ENCODE data around the gene PIK3C3. TPM values are rescaled to one million over a fixed set of nuclear protein-coding genes. Genes with fewer than 3 reads are reported as not detected.

The PIK3C3 gene
- total RNA-seq, 2 experiments from 2014 or later: 8.3 to 22.3 TPM

GRCh38 chr18:41928581-41928980, 26.5 kb upstream of the PIK3C3 start:
- Histone ChIP-seq H2AFZ (ENCODE audit: low read length) (no peak overlapping the region), H3K9me2 (ENCODE audit: insufficient read depth, low read length) (no peaks in the 10 kb centered on the region), H3K79me2 (ENCODE audit: insufficient read depth, low read depth, low read length) (no peaks in the 10 kb centered on the region), H3K4me2 (ENCODE audit: low read length) (no peak overlapping the region), H3K27ac (ENCODE audit: low read depth, low read length, poor library complexity, severe bottlenecking) (no peak overlapping the region), H3K4me3 (ENCODE audit: low read depth, low read length, poor library complexity, severe bottlenecking) (no peak overlapping the region), H3K9me3 (ENCODE audit: low read length) (no peaks in the 10 kb centered on the region), H3K4me1 (ENCODE audit: insufficient read depth, low read length, poor library complexity, severe bottlenecking) (no peaks in the 10 kb centered on the region), H3K36me3 (ENCODE audit: insufficient read depth, low read length) (no peaks in the 10 kb centered on the region), H4K20me1 (ENCODE audit: insufficient read depth, low read length) (no peaks in the 10 kb centered on the region)
- intact Hi-C loops (cut with micrococcal nuclease; ENCODE audit: unreplicated experiment): no loop called here
- no peak for DNase-seq (ENCODE audit: low spot score)
- POLR2A ChIA-PET: no interaction called here
- CTCF ChIA-PET (ENCODE audit: unreplicated experiment): no interaction called here
- BruUV-seq (replicated peaks): no TSS peak
- TF ChIP-seq EZH2phosphoT487 (IDR thresholded peaks at IDR 0.05; ENCODE audit: borderline replicate concordance, low read depth, low read length) (no peak), CTCF (conservative IDR thresholded peaks at IDR 0.05; ENCODE audit: low read length) (no peak)

GRCh38 chr18:41932899-41933298, 22.1 kb upstream of the PIK3C3 start:
- no peak overlapping the region for H3K4me2 ChIP-seq (ENCODE audit: low read length)
- no peaks in the 10 kb centered on the region for H3K9me3 ChIP-seq (ENCODE audit: low read length)
- POLR2A ChIA-PET: interaction anchor here (0.7 kb wide), 2 partner anchors 29 to 617 kb away, joined by 3 to 4 read pairs; no protein-coding TSS in a partner anchor
- H3K79me2 ChIP-seq (ENCODE audit: insufficient read depth, low read depth, low read length): no peaks in the 10 kb centered on the region
- H4K20me1 ChIP-seq (ENCODE audit: insufficient read depth, low read length): no peaks in the 10 kb centered on the region
- no peaks in the 10 kb centered on the region for H3K4me1 ChIP-seq (ENCODE audit: insufficient read depth, low read length, poor library complexity, severe bottlenecking)
- no peak for TF ChIP-seq CTCF (conservative IDR thresholded peaks at IDR 0.05; ENCODE audit: low read length)
- TF ChIP-seq EZH2phosphoT487 (IDR thresholded peaks at IDR 0.05; ENCODE audit: borderline replicate concordance, low read depth, low read length): no peak
- CTCF ChIA-PET (ENCODE audit: unreplicated experiment): interaction anchor here (0.6 kb wide), 1 partner anchor 55 kb away, joined by 3 read pairs; no protein-coding TSS in a partner anchor
- no peak overlapping the region for H3K27ac ChIP-seq (ENCODE audit: low read depth, low read length, poor library complexity, severe bottlenecking)
- intact Hi-C loops (cut with micrococcal nuclease; ENCODE audit: unreplicated experiment): no loop called here
- H3K36me3 ChIP-seq (ENCODE audit: insufficient read depth, low read length): no peaks in the 10 kb centered on the region
- no peak overlapping the region for H2AFZ ChIP-seq (ENCODE audit: low read length)
- no peak overlapping the region for H3K4me3 ChIP-seq (ENCODE audit: low read depth, low read length, poor library complexity, severe bottlenecking)
- DNase-seq (ENCODE audit: low spot score): no peak
- H3K9me2 ChIP-seq (ENCODE audit: insufficient read depth, low read length): no peaks in the 10 kb centered on the region
- BruUV-seq (replicated peaks): no TSS peak

- Histone ChIP-seq H4K20me1 (ENCODE audit: insufficient read depth, low read length) (no peaks in the 10 kb centered on the region), H3K79me2 (ENCODE audit: insufficient read depth, low read depth, low read length) (no peaks in the 10 kb centered on the region), H3K9me2 (ENCODE audit: insufficient read depth, low read length) (no peaks in the 10 kb centered on the region), H3K4me1 (ENCODE audit: insufficient read depth, low read length, poor library complexity, severe bottlenecking) (no peaks in the 10 kb centered on the region), H2AFZ (ENCODE audit: low read length) (no peak overlapping the region), H3K9me3 (ENCODE audit: low read length) (no peaks in the 10 kb centered on the region), H3K4me3 (ENCODE audit: low read depth, low read length, poor library complexity, severe bottlenecking) (no peak overlapping the region), H3K4me2 (ENCODE audit: low read length) (no peak overlapping the region), H3K36me3 (ENCODE audit: insufficient read depth, low read length) (no peaks in the 10 kb centered on the region), H3K27ac (ENCODE audit: low read depth, low read length, poor library complexity, severe bottlenecking) (no peak overlapping the region)
- intact Hi-C loops (cut with micrococcal nuclease; ENCODE audit: unreplicated experiment): no loop called here
- BruUV-seq (replicated peaks): no TSS peak
- ChIA-PET CTCF (ENCODE audit: unreplicated experiment) (no interaction called here), POLR2A (no interaction called here)
- TF ChIP-seq CTCF (conservative IDR thresholded peaks at IDR 0.05; ENCODE audit: low read length) (no peak), EZH2phosphoT487 (IDR thresholded peaks at IDR 0.05; ENCODE audit: borderline replicate concordance, low read depth, low read length) (no peak)
- no peak for DNase-seq (ENCODE audit: low spot score)
These were observed 21.3 kb upstream of the PIK3C3 start for GRCh38 chr18:41933778-41934177.

Measured in OCI-LY7 (cell line).